H9 (cell line): ENCODE data around the gene TBATA. TPM values are rescaled to one million over a fixed set of nuclear protein-coding genes. Genes with fewer than 3 reads are reported as not detected.

Source experiments
- DNase-seq: peaks from one replicate; pipeline ENCODE4 v3.0.0-alpha.2; 2017
- H2AFZ ChIP-seq: one replicate; pipeline ENCODE4 v1.6.1; 2013; ENCODE audit warnings: mild to moderate bottlenecking, low read length, control low read depth, moderate library complexity
- H2AK5ac ChIP-seq: 2 replicates; pipeline ENCODE4 v1.6.1; 2013; ENCODE audit warnings: low read length, control low read depth, mixed read lengths; ENCODE audit not compliant: insufficient read length
- H2BK120ac ChIP-seq: one replicate; pipeline ENCODE4 v1.6.1; 2013; ENCODE audit warnings: low read depth, mild to moderate bottlenecking, low read length, control low read depth, inconsistent platforms; ENCODE audit not compliant: poor library complexity, severe bottlenecking
- H2BK12ac ChIP-seq: 2 replicates; pipeline ENCODE4 v1.6.1; 2013; ENCODE audit warnings: low read length, control low read depth, mixed read lengths, low read depth; ENCODE audit not compliant: insufficient read length
- H2BK15ac ChIP-seq: 2 replicates; pipeline ENCODE4 v1.6.1; 2013; ENCODE audit warnings: low read depth, low read length, control low read depth
- H2BK20ac ChIP-seq: one replicate; pipeline ENCODE4 v1.6.1; 2013; ENCODE audit warnings: low read depth, mild to moderate bottlenecking, low read length, control low read depth, inconsistent platforms; ENCODE audit not compliant: poor library complexity, severe bottlenecking
- H2BK5ac ChIP-seq: 2 replicates; pipeline ENCODE4 v1.6.1; 2013; ENCODE audit warnings: low read length, control low read depth, mixed read lengths; ENCODE audit not compliant: insufficient read length
- H3K14ac ChIP-seq: 2 replicates; pipeline ENCODE4 v1.6.1; 2013; ENCODE audit warnings: low read length, control low read depth; ENCODE audit not compliant: insufficient read depth
- H3K18ac ChIP-seq: 2 replicates; pipeline ENCODE4 v1.6.1; 2013; ENCODE audit warnings: low read depth, mild to moderate bottlenecking, mixed read lengths, low read length, control low read depth; ENCODE audit not compliant: insufficient read length
- H3K23ac ChIP-seq: 2 replicates; pipeline ENCODE4 v1.6.1; 2013; ENCODE audit warnings: low read length, control low read depth, mixed read lengths, low read depth; ENCODE audit not compliant: insufficient read length
- H3K23me2 ChIP-seq: 2 replicates; pipeline ENCODE4 v1.6.1; 2013; ENCODE audit warnings: low read depth, mild to moderate bottlenecking, mixed read lengths, low read length, control low read depth; ENCODE audit not compliant: insufficient read length, poor library complexity, severe bottlenecking
- H3K27ac ChIP-seq: 2 replicates; pipeline ENCODE4 v1.5.1; 2013; ENCODE audit warnings: low read length, control low read depth, mixed read lengths, low read depth; ENCODE audit not compliant: insufficient read length
- H3K27me3 ChIP-seq: 2 replicates; pipeline ENCODE4 v1.6.1; 2013; ENCODE audit warnings: low read length, control low read depth, inconsistent platforms; ENCODE audit not compliant: insufficient read depth
- H3K4ac ChIP-seq: 2 replicates; pipeline ENCODE4 v1.6.1; 2013; ENCODE audit warnings: low read depth, mild to moderate bottlenecking, control low read depth, inconsistent platforms, low read length, moderate library complexity
- H3K4me1 ChIP-seq: 2 replicates; pipeline ENCODE4 v1.6.1; 2013; ENCODE audit warnings: low read length, control low read depth, inconsistent platforms; ENCODE audit not compliant: insufficient read depth
- H3K4me2 ChIP-seq: 2 replicates; pipeline ENCODE4 v1.6.1; 2013; ENCODE audit warnings: low read length, control low read depth, mixed read lengths; ENCODE audit not compliant: insufficient read length, insufficient read depth
- H3K56ac ChIP-seq: 2 replicates; pipeline ENCODE4 v1.6.1; 2013; ENCODE audit warnings: low read depth, mild to moderate bottlenecking, mixed read lengths, low read length, control low read depth; ENCODE audit not compliant: insufficient read length
- H3K79me1 ChIP-seq: 2 replicates; pipeline ENCODE4 v1.6.1; 2013; ENCODE audit warnings: low read depth, mild to moderate bottlenecking, moderate library complexity, low read length, control low read depth, inconsistent platforms; ENCODE audit not compliant: insufficient read depth, poor library complexity, severe bottlenecking
- H3K79me2 ChIP-seq: 2 replicates; pipeline ENCODE4 v1.6.1; 2013; ENCODE audit warnings: low read length, control low read depth, inconsistent platforms; ENCODE audit not compliant: insufficient read depth
- H3K9ac ChIP-seq: 2 replicates; pipeline ENCODE4 v1.6.1; 2013; ENCODE audit warnings: low read length, control low read depth, mixed read lengths; ENCODE audit not compliant: insufficient read length; ENCODE audit errors: extremely low read depth
- H3K9me3 ChIP-seq: one replicate; pipeline ENCODE4 v1.6.1; 2013; ENCODE audit warnings: low read depth, low read length, inconsistent platforms; ENCODE audit not compliant: control insufficient read depth
- H3T11ph ChIP-seq: one replicate; pipeline ENCODE4 v1.6.1; 2013; ENCODE audit warnings: mild to moderate bottlenecking, low read length, control low read depth, inconsistent platforms
- H4K20me1 ChIP-seq: one replicate; pipeline ENCODE4 v1.6.1; 2013; ENCODE audit not compliant: control insufficient read depth, insufficient read length, insufficient read depth
- H4K5ac ChIP-seq: 2 replicates; pipeline ENCODE4 v1.6.1; 2013; ENCODE audit warnings: low read depth, mild to moderate bottlenecking, mixed read lengths, low read length, control low read depth; ENCODE audit not compliant: insufficient read length
- H4K8ac ChIP-seq: replicated peaks from 2 replicates; pipeline ENCODE4 v1.6.1; 2013; ENCODE audit warnings: low read length, control low read depth, mixed read lengths, low read depth; ENCODE audit not compliant: insufficient read length
- H4K91ac ChIP-seq: 2 replicates; pipeline ENCODE4 v1.6.1; 2013; ENCODE audit warnings: low read depth, mild to moderate bottlenecking, moderate library complexity, mixed read lengths, low read length, control low read depth; ENCODE audit not compliant: insufficient read length
- H3K27ac Mint-ChIP-seq, 3 experiments: 2 replicates in 2 of 3; 3 replicates in 1 of 3; pipeline ENCODE4 v1.8.0; 2020 to 2021; ENCODE audit warnings: mixed read lengths in 3 of 3, mild to moderate bottlenecking in 1 of 3, moderate library complexity in 1 of 3
- H3K27me3 Mint-ChIP-seq: 2 replicates; pipeline ENCODE4 v1.8.0; 2021; ENCODE audit warnings: low read depth, mild to moderate bottlenecking, moderate library complexity, mixed read lengths
- H3K36me3 Mint-ChIP-seq, 3 experiments: 2 replicates in 2 of 3; 3 replicates in 1 of 3; pipeline ENCODE4 v1.8.0; 2020 to 2021; ENCODE audit warnings: low read depth in 3 of 3, mixed read lengths in 3 of 3; ENCODE audit not compliant: insufficient read depth in 1 of 3
- H3K4me1 Mint-ChIP-seq, 2 experiments: 2 replicates each; pipeline ENCODE4 v1.8.0; 2020; ENCODE audit warnings: mixed read lengths in 2 of 2
- H3K4me3 Mint-ChIP-seq, 2 experiments: 2 replicates in 1 of 2; 3 replicates in 1 of 2; pipeline ENCODE4 v1.8.0; 2020 to 2021; ENCODE audit warnings: mild to moderate bottlenecking in 2 of 2, mixed read lengths in 2 of 2, moderate library complexity in 1 of 2
- H3K9me3 Mint-ChIP-seq, 2 experiments: 2 replicates in 1 of 2; 3 replicates in 1 of 2; pipeline ENCODE4 v1.8.0; 2020; ENCODE audit warnings: mild to moderate bottlenecking in 2 of 2, mixed read lengths in 2 of 2, moderate library complexity in 1 of 2
- CTCF ChIP-seq: fragments of 200-600 bp; sonication (generic); conservative IDR thresholded peaks from 3 replicates; pipeline ENCODE4 v1.8.0; 2021; ENCODE audit warnings: antibody characterized with exemption, mild to moderate bottlenecking
- WGBS: extraction: QIAGEN DNeasy Blood & Tissue Kit; methylation state at CpG from one replicate; pipeline ENCODE4 v1.1.7; 2013; ENCODE audit warnings: missing lambda C conversion rate, low lambda C conversion rate, mixed read lengths; ENCODE audit not compliant: insufficient read length; ENCODE audit errors: extremely low coverage; 5-methylcytosine and 5-hydroxymethylcytosine counted together
- total RNA-seq: library from RNA; stranded (reverse); gene quantifications from 2 replicates; pipeline ENCODE4 v1.2.1, GENCODE V29; 2021

Gene TBATA
- total RNA-seq, 1 experiment from 2014 or later, result not detected

DNA sequence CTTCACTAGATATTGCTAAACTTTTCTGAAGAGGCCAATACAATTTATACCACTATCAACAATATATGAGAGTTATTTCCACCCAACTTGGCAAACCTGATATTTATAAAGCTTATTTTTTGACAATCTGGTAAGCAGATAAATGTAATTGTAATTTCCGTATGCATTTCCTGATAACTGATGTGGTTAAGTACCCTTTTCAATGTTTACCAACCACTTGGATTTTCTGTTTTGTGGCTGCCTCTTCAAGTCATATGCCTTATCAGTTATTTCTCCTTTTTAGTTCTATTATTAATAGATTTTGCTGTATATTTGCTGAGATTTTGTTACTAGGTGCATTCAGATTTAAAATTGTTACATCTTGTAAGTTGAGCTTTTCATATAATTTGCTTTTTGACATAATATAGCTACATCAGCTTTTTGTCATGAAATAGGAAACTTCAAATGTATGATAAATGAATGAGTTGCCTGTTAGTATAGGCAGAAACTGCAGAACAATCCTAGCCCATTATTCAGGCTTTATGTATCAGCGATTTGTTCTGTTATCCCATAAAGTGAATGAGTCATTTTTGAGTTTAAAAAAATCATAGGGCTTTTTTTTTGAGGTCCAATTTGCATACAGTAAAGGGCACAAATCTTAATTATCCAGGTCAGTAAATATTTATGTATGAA lies 42.0 kb upstream of the TBATA start:
- Histone ChIP-seq H2BK120ac (no peak overlapping the region), H3K56ac (no peak overlapping the region), H2BK20ac (no peak overlapping the region), H4K20me1 (no peaks in the 10 kb centered on the region), H3K4me2 (no peak overlapping the region), H3K9ac (no peak overlapping the region), H3K79me1 (peaks cover 3% of the 10 kb centered on the region), H3K4me1 (no peaks in the 10 kb centered on the region), H3T11ph (no peak overlapping the region), H4K91ac (no peak overlapping the region), H3K9me3 (no peaks in the 10 kb centered on the region), H3K4ac (no peak overlapping the region), H3K18ac (no peak overlapping the region), H3K23ac (no peak overlapping the region), H2AK5ac (no peak overlapping the region), H4K8ac (no peak overlapping the region), H2BK5ac (no peak overlapping the region), H3K27ac (no peak overlapping the region), H2AFZ (no peak overlapping the region), H2BK12ac (no peak overlapping the region), H4K5ac (no peak overlapping the region), H3K23me2 (no peaks in the 10 kb centered on the region), H2BK15ac (no peak overlapping the region), H3K79me2 (peaks cover 1% of the 10 kb centered on the region; the same call in 1 of the 2 replicates), H3K14ac (no peak overlapping the region), H3K27me3 (no peaks in the 10 kb centered on the region)
- no peaks in the 10 kb centered on the region; a peak in 1 of 5 replicates for H3K9me3 Mint-ChIP-seq
- no peaks in the 10 kb centered on the region for H3K27me3 Mint-ChIP-seq
- WGBS, result no CpG with 5 or more reads among the region's 2 CpGs
- DNase-seq, result no peak
- no peak for TF ChIP-seq CTCF
- H3K27ac Mint-ChIP-seq, result no peak overlapping the region
- peaks cover 0 to 8% of the 10 kb centered on the region in 2 experiments; a peak in 2 of 4 replicates for H3K4me1 Mint-ChIP-seq
- peaks cover 5 to 28% (median 23%) of the 10 kb centered on the region in 3 experiments for H3K36me3 Mint-ChIP-seq
- H3K4me3 Mint-ChIP-seq, result no peak overlapping the region
